Panc1 (cell line): ENCODE measurements around the gene DEFB131A.
"Not testable (repeated sequence)": the region's sequence is repeated elsewhere in the genome, so short reads cannot be mapped to it uniquely, and the experiment has no call there.

Source experiments
- CTCF ChIP-seq: fragments of 450-650 bp; IDR thresholded peaks from 2 replicates; pipeline ENCODE4 v1.5.1; 2017; ENCODE audit warnings: mild to moderate bottlenecking
- POLR2AphosphoS5 ChIP-seq: IDR thresholded peaks from 2 replicates; pipeline ENCODE4 v1.6.1; 2012; ENCODE audit warnings: mild to moderate bottlenecking, low read depth, low read length, moderate library complexity
- REST ChIP-seq, 2 experiments: IDR thresholded peaks; 2 replicates each; pipeline ENCODE4 v1.6.1; 2011 to 2012; ENCODE audit warnings: low read depth in 2 of 2, control low read depth in 1 of 2, low read length in 1 of 2, mild to moderate bottlenecking in 1 of 2, moderate library complexity in 1 of 2; ENCODE audit not compliant: insufficient read depth in 1 of 2
- SIN3A ChIP-seq: IDR thresholded peaks from 2 replicates; pipeline ENCODE4 v1.6.1; 2012; ENCODE audit warnings: low read depth, mild to moderate bottlenecking, low read length, moderate library complexity, borderline replicate concordance; ENCODE audit not compliant: insufficient read depth

GRCh38 chr4:9498468-9499040 lies 54.3 kb downstream of the DEFB131A start:
- not testable (repeated sequence) for TF ChIP-seq CTCF; SIN3A; POLR2AphosphoS5; REST (IDR thresholded peaks at IDR 0.05; ENCODE audit: insufficient read depth in 1 of 2, low read depth in 2 of 2, low read length in 1 of 2)
